ENCODE measurements around the gene ARHGAP45. TPM values are rescaled to one million over a fixed set of nuclear protein-coding genes. Genes with fewer than 3 reads are reported as not detected.

Gene ARHGAP45
- total RNA-seq, 4 donors from 2014 or later: 82.6 to 187 (median 118) TPM

- peaks cover 0 to 7% (median 0%) of the 10 kb centered on the region in 4 donors for H3K9me3 ChIP-seq
- no peak overlapping the region for H3K27ac ChIP-seq
- TF ChIP-seq POLR2A (IDR thresholded peaks at IDR 0.05): no peak
- TF ChIP-seq, protein P1, sequence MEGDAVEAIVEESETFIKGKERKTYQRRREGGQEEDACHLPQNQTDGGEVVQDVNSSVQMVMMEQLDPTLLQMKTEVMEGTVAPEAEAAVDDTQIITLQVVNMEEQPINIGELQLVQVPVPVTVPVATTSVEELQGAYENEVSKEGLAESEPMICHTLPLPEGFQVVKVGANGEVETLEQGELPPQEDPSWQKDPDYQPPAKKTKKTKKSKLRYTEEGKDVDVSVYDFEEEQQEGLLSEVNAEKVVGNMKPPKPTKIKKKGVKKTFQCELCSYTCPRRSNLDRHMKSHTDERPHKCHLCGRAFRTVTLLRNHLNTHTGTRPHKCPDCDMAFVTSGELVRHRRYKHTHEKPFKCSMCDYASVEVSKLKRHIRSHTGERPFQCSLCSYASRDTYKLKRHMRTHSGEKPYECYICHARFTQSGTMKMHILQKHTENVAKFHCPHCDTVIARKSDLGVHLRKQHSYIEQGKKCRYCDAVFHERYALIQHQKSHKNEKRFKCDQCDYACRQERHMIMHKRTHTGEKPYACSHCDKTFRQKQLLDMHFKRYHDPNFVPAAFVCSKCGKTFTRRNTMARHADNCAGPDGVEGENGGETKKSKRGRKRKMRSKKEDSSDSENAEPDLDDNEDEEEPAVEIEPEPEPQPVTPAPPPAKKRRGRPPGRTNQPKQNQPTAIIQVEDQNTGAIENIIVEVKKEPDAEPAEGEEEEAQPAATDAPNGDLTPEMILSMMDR (IDR thresholded peaks at IDR 0.05): no peak
- peaks cover 0 to 35% (median 25%) of the 10 kb centered on the region in 4 donors for H3K4me1 ChIP-seq
- no peaks in the 10 kb centered on the region for H3K36me3 ChIP-seq
- H3K27me3 ChIP-seq: peaks cover 0 to 11% of the 10 kb centered on the region in 2 donors
- no peak for DNase-seq
- H3K4me3 ChIP-seq: no peak overlapping the region
These were observed 4.5 kb upstream of the ARHGAP45 start for GRCh38 chr19:1062387-1063029.

DNA sequence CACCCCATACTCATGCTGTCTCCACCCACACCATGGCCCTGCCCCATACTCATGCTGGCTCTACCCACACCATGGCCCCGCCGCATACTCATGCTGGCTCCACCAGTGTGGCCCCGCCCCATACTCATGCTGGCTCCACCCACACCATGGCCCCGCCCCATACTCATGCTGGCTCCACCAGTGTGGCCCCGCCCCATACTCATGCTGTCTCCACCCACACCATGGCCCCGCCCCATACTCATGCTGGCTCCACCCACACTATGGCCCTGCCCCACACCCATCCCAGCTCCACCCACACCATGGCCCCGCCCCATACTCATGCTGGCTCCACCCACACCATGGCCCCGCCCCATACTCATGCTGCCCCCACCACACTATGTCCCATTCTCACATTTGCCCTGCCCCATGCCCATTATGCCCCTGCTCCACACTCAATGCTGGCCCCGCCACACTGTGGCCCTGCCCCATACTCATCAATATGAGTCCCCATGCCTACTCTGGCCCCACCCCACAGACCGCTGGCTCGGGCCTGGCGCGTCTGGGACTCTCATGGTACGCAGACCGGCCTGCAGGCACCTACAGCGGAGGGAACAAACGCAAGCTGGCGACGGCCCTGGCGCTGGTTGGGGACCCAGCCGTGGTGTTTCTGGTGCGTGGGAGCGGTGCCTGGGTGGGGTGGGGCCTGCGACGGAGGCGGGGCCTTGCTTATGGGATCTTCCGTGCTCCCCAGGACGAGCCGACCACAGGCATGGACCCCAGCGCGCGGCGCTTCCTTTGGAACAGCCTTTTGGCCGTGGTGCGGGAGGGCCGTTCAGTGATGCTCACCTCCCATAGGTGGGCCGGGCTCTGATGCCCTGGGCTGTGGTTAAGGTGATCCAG, 3.7 kb upstream of the ARHGAP45 start:
- Histone ChIP-seq H3K27ac (no peak overlapping the region), H3K36me3 (no peaks in the 10 kb centered on the region), H3K4me1 (peaks cover 0 to 36% (median 25%) of the 10 kb centered on the region in 4 donors), H3K27me3 (peaks cover 0 to 17% of the 10 kb centered on the region in 2 donors), H3K9me3 (peaks cover 0 to 7% (median 0%) of the 10 kb centered on the region in 4 donors), H3K4me3 (no peak overlapping the region)
- DNase-seq: no peak
- TF ChIP-seq, protein P1 (IDR thresholded peaks at IDR 0.05): no peak
- TF ChIP-seq POLR2A (IDR thresholded peaks at IDR 0.05): no peak

DNA sequence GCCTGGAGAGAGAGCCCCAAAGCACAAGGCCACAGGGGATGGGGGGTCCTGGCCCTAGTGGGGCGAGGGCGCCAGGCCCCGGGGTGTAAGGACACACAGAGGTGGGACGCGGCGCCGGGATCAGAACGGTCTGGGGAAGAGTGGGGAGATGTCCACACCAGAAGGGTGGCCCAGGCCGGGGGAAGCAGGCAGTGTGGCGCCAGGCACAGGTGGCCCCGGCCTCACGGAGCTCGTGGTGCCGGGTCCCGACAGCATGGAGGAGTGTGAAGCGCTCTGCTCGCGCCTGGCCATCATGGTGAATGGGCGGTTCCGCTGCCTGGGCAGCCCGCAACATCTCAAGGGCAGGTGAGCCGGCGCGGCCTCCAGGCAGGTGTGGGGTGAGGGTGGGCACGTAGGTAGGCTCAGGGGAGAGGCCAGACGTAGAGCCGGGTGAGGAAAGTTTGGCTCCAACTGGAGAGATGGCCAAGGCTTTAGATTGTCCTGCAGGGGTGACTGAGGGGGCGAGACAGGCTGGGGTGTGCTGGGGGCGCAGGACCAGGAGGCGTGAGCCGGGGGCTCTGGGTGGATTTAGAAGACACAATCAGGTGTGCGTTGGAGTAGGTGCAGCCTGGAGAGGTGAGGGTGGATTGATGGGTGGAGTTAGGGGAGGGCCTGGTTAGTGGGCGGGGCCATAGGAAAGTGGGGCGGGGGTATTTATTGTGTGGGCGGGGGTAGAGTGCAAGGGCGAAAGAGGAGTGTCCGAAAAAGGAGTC, 2.9 kb upstream of the ARHGAP45 start:
- Histone ChIP-seq H3K27ac (no peak overlapping the region), H3K4me3 (no peak overlapping the region), H3K27me3 (peaks cover 0 to 21% of the 10 kb centered on the region in 2 donors), H3K4me1 (peaks cover 0 to 40% (median 25%) of the 10 kb centered on the region in 4 donors), H3K36me3 (no peaks in the 10 kb centered on the region), H3K9me3 (no peaks in the 10 kb centered on the region)
- TF ChIP-seq POLR2A (IDR thresholded peaks at IDR 0.05): no peak
- TF ChIP-seq, protein P1 (IDR thresholded peaks at IDR 0.05): no peak
- DNase-seq: no peak

GRCh38 chr19:1064661-1065605, 2.0 kb upstream of the ARHGAP45 start:
- TF ChIP-seq, protein P1 (IDR thresholded peaks at IDR 0.05): peak; percentile 86 to 93 (median 90)
- TF ChIP-seq POLR2A (IDR thresholded peaks at IDR 0.05): no peak
- DNase-seq: peak; percentile 68 to 87 (median 87)
- Histone ChIP-seq H3K27ac (peak overlapping the region in 3 of 4 donors; percentile 60 to 71 (median 66)), H3K27me3 (peaks cover 0 to 21% of the 10 kb centered on the region in 2 donors), H3K4me3 (peak overlapping the region in 2 of 4 donors; percentile 0 to 16), H3K4me1 (peaks cover 0 to 48% (median 28%) of the 10 kb centered on the region in 4 donors), H3K9me3 (no peaks in the 10 kb centered on the region), H3K36me3 (no peaks in the 10 kb centered on the region)

Data from Peyer's patch (tissue), 4 donors.